ENCODE data around the gene GEMIN4. TPM values are rescaled to one million over a fixed set of nuclear protein-coding genes. Genes with fewer than 3 reads are reported as not detected.

The GEMIN4 gene
- total and polyA plus RNA-seq, 2 of the 4 experiments (the other 2 are of a cell fraction): 16.5 to 20.4 TPM

DNA sequence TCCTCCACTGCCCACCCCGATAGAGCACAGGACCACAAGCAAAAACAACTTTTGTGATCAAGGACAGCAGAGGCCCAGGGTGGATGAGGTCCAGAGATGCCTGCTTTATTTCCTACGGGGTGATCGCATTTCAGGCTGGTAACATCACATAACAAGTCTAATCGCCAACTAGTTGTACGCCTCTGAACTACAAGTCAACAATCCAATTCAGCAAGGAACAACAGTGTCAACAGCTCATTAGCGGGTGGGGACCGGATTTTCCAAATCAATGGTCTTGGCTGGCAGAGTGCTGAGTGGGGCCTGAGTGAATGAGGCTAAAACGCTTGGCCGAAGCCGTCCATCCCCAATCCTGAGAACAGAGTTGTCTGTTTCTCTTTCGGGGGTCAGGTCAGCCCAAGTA lies 47.2 kb upstream of the GEMIN4 start:
- TF ChIP-seq FOS (IDR thresholded peaks at IDR 0.05; ENCODE audit: low read depth, low read length) (no peak), NFE2L2 (IDR thresholded peaks at IDR 0.05; ENCODE audit: low read depth, low read length) (no peak), MAFK (IDR thresholded peaks at IDR 0.05; ENCODE audit: low read depth, low read length) (no peak), RFX5 (IDR thresholded peaks at IDR 0.05; ENCODE audit: low read depth, low read length) (no peak), POLR2A (IDR thresholded peaks at IDR 0.05; ENCODE audit: low read depth, low read length) (no peak), CTCF (conservative IDR thresholded peaks at IDR 0.05; ENCODE audit: low read depth, low read length) (no peak), RAD21 (IDR thresholded peaks at IDR 0.05; ENCODE audit: low read length) (no peak), RCOR1 (IDR thresholded peaks at IDR 0.05; ENCODE audit: insufficient replicate concordance, low read length) (no peak), MXI1 (IDR thresholded peaks at IDR 0.05; ENCODE audit: borderline replicate concordance, low read depth, low read length) (no peak), BHLHE40 (IDR thresholded peaks at IDR 0.05; ENCODE audit: low read depth, low read length) (no peak), CEBPB (IDR thresholded peaks at IDR 0.05; ENCODE audit: low read depth, low read length) (no peak), SMC3 (IDR thresholded peaks at IDR 0.05; ENCODE audit: low read depth, low read length) (no peak)
- TF ChIP-seq, protein P1, sequence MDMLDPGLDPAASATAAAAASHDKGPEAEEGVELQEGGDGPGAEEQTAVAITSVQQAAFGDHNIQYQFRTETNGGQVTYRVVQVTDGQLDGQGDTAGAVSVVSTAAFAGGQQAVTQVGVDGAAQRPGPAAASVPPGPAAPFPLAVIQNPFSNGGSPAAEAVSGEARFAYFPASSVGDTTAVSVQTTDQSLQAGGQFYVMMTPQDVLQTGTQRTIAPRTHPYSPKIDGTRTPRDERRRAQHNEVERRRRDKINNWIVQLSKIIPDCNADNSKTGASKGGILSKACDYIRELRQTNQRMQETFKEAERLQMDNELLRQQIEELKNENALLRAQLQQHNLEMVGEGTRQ (IDR thresholded peaks at IDR 0.05; ENCODE audit: low read depth, low read length): no peak
- Histone ChIP-seq H3K14ac (replicated peaks; ENCODE audit: low read depth, low read length) (no peak overlapping the region), H3K9me1 (ENCODE audit: insufficient read depth, low read length) (peaks cover 2% of the 10 kb centered on the region; the same call in 1 of the 2 replicates), H2AK9ac (replicated peaks; ENCODE audit: low read depth, low read length, poor library complexity) (no peak overlapping the region), H2AK5ac (ENCODE audit: low read depth, low read length) (no peak overlapping the region), H3K4me1 (ENCODE audit: control insufficient read depth, insufficient read depth, low read length) (peaks cover 5% of the 10 kb centered on the region; the same call in 1 of the 2 replicates), H4K5ac (ENCODE audit: low read depth, low read length) (no peak overlapping the region), H3K23ac (ENCODE audit: low read depth, low read length) (no peak overlapping the region), H2BK5ac (ENCODE audit: low read depth, low read length, poor library complexity, severe bottlenecking) (no peak overlapping the region), H3K18ac (ENCODE audit: low read depth, low read length) (no peak overlapping the region), H3K4ac (ENCODE audit: low read depth, low read length) (no peak overlapping the region), H4K91ac (ENCODE audit: insufficient read depth, low read depth, low read length) (no peak overlapping the region), H2BK120ac (ENCODE audit: low read depth, low read length) (no peak overlapping the region), H2BK15ac (ENCODE audit: low read depth, low read length) (no peak overlapping the region), H4K8ac (ENCODE audit: low read depth in 2 of 2, low read length in 2 of 2) (no peak overlapping the region), H2AFZ (replicated peaks; ENCODE audit: low read length, poor library complexity) (peak overlapping the region; percentile 43), H3K4me3 (ENCODE audit: insufficient read depth, low read depth, low read length) (no peak overlapping the region), H3K79me1 (ENCODE audit: low read depth in 1 of 2, low read length in 2 of 2) (no peaks in the 10 kb centered on the region; a peak in 1 of 4 replicates), H2BK20ac (ENCODE audit: low read depth, low read length) (no peak overlapping the region), H3K9ac (ENCODE audit: low read depth, low read length) (no peak overlapping the region), H3K27me3 (ENCODE audit: control insufficient read depth, insufficient read depth, low read length) (no peaks in the 10 kb centered on the region), H3K9me3 (ENCODE audit: control insufficient read depth, insufficient read depth, low read length) (no peaks in the 10 kb centered on the region), H3K27ac (ENCODE audit: insufficient read depth, low read length) (no peak overlapping the region), H4K20me1 (ENCODE audit: insufficient read depth, low read length) (peaks cover 21% of the 10 kb centered on the region), H3K36me3 (ENCODE audit: control insufficient read depth, insufficient read depth, low read length) (peaks cover 63% of the 10 kb centered on the region), H3K56ac (ENCODE audit: extremely low read depth, insufficient read depth, low read length) (no peak overlapping the region), H3K4me2 (ENCODE audit: low read depth, low read length) (no peak overlapping the region)
- no CpG with 5 or more reads among the region's 11 CpGs for WGBS, 2 experiments (ENCODE audit: extremely low coverage in 2 of 2, insufficient read length in 1 of 2)
- ChIA-PET CTCF (no interaction called here), POLR2A (ENCODE audit: unreplicated experiment) (no interaction called here)
- no peak for DNase-seq
- in situ Hi-C loops (cut with MboI; ENCODE audit: low sequenced_read_pairs) (no loop called here), dilution Hi-C loops (cut with HindIII; ENCODE audit: low sequenced_read_pairs, unreplicated experiment) (loop anchor here (25.0 kb wide), 1 partner anchor 188 kb away; the partner anchor contains the start of genes NXN and TIMM22), intact Hi-C loops (cut with micrococcal nuclease) (loop anchor here (10.0 kb wide), 1 partner anchor 106 kb away; no protein-coding TSS in a partner anchor)
- ATAC-seq (ENCODE audit: low read depth): no peak
- BruUV-seq (replicated peaks): no TSS peak

Data from IMR-90 (cell line).